Measurements from ENCODE around the gene SPATS2. TPM values are rescaled to one million over a fixed set of nuclear protein-coding genes. Genes with fewer than 3 reads are reported as not detected.

SPATS2 gene
- total and polyA plus RNA-seq, 11 donors: 3.0 to 9.1 (median 5.7) TPM

DNA sequence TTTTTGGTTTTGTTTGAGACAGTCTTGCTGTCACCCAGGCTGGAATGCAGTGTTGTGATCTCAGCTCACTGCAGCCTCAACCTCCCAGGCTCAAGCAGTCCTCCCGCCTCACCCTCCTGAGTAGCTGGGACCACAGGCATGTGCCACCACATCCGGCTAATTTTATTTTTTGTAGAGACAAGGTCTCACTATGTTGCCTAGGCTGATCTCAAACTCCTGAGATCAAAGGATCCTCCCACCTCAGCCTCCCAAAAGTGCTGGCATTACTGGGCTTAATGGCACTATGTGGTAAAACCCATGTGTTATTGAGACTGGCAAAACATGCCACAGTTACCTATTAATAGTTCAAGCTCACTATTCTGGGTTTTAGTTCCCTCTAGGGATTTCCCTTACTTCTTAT is 120.3 kb downstream of the SPATS2 start:
- no peak for ATAC-seq
- whole genome bisulfite sequencing, 4 donors: 95 to 100% (median 100%) methylated on average over 2 of the region's 2 CpGs
- H3K27ac ChIP-seq: no peak overlapping the region
- H3K36me3 ChIP-seq: peaks cover 0 to 48% (median 21%) of the 10 kb centered on the region in 9 donors
- no peak for DNase-seq
- H3K4me3 ChIP-seq: no peak overlapping the region
- intact Hi-C loops (cut with DNase I): no loop called here
- peaks cover 0 to 3% (median 0%) of the 10 kb centered on the region in 12 donors for H3K4me1 ChIP-seq
- H3K27me3 ChIP-seq: no peaks in the 10 kb centered on the region
- TF ChIP-seq POLR2A (IDR thresholded peaks at IDR 0.05): no peak
- TF ChIP-seq, protein P1, sequence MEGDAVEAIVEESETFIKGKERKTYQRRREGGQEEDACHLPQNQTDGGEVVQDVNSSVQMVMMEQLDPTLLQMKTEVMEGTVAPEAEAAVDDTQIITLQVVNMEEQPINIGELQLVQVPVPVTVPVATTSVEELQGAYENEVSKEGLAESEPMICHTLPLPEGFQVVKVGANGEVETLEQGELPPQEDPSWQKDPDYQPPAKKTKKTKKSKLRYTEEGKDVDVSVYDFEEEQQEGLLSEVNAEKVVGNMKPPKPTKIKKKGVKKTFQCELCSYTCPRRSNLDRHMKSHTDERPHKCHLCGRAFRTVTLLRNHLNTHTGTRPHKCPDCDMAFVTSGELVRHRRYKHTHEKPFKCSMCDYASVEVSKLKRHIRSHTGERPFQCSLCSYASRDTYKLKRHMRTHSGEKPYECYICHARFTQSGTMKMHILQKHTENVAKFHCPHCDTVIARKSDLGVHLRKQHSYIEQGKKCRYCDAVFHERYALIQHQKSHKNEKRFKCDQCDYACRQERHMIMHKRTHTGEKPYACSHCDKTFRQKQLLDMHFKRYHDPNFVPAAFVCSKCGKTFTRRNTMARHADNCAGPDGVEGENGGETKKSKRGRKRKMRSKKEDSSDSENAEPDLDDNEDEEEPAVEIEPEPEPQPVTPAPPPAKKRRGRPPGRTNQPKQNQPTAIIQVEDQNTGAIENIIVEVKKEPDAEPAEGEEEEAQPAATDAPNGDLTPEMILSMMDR (IDR thresholded peaks at IDR 0.05): no peak
- H3K9me3 ChIP-seq: no peaks in the 10 kb centered on the region

DNA sequence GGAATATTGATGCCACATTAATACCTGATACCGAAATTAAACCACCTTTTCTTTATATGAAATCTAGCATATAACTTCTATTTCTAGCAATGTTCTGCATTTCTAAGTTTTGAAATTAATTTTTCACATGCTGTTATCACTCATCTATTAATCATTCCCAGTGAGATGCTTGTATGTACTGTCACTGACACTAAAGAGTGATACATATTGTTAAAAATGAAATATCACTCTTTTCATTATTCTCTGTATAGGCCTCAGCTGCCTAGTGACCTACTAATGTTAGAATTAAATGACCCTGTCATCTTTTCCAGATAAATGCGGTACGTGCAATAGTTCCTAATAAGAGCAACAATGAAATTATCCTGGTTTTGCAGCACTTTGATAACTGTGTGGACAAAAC is 121.9 kb downstream of the SPATS2 start:
- intact Hi-C loops (cut with DNase I): no loop called here
- no peak overlapping the region for H3K27ac ChIP-seq

DNA sequence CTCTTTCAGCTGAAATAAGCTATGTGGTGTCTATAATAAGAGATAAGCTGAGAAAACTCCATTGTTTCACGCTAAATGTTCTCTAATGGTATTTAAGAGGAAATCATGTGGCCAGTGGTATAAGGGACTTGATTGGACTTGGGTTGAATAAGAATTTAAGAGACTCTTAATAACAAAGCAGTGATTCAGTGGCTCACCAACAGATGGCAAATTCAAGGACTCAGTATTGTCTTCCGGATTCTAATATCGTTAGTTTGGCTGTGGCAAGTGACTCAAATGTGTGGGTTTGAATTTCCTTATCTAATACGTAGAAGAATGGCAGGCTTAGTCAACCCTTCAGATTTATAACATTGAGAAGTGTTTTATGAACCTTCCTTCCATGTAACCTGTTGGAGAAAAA is 122.5 kb downstream of the SPATS2 start:
- Histone ChIP-seq H3K27me3 (no peaks in the 10 kb centered on the region), H3K4me1 (no peaks in the 10 kb centered on the region), H3K9me3 (no peaks in the 10 kb centered on the region), H3K27ac (no peak overlapping the region), H3K4me3 (no peak overlapping the region), H3K36me3 (peaks cover 0 to 45% (median 21%) of the 10 kb centered on the region in 9 donors)
- 86 to 95% (median 90%) methylated on average over 4 of the region's 4 CpGs for WGBS, 4 donors
- ATAC-seq (no peak), DNase-seq (no peak)
- TF ChIP-seq, protein P1 (IDR thresholded peaks at IDR 0.05): no peak
- no peak for TF ChIP-seq POLR2A (IDR thresholded peaks at IDR 0.05)
- intact Hi-C loops (cut with DNase I): no loop called here

More for the DNA sequence above, 121.9 kb downstream of the SPATS2 start:
- TF ChIP-seq POLR2A (IDR thresholded peaks at IDR 0.05): no peak
- TF ChIP-seq, protein P1 (IDR thresholded peaks at IDR 0.05): no peak
- Histone ChIP-seq H3K27me3 (no peaks in the 10 kb centered on the region), H3K9me3 (no peaks in the 10 kb centered on the region), H3K36me3 (peaks cover 0 to 48% (median 21%) of the 10 kb centered on the region in 9 donors), H3K4me1 (no peaks in the 10 kb centered on the region), H3K4me3 (no peak overlapping the region)
- DNase-seq: no peak
- 95 to 99% (median 96%) methylated on average over 3 of the region's 3 CpGs for WGBS, 4 donors
- ATAC-seq: no peak

DNA sequence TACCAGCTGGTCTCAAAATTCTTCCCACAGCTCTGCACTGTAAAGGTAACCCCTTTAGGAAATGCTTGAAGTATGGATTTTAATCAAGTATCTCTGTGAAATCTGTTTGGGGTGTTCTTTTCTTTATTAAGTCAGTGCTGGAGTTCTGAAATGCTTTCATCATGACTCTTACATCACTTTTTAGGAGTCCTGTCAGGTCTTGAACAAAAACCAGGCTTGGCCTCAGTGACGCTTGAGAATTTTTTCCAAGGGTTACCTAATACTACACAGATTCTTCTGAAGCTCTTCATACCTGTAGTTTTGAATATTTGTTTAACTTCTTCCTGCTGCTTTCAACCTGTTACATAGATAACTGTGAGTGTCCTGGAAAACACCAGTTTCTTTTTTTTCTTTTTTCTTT is 124.6 kb downstream of the SPATS2 start:
- Histone ChIP-seq H3K9me3 (no peaks in the 10 kb centered on the region), H3K36me3 (peaks cover 0 to 48% (median 15%) of the 10 kb centered on the region in 9 donors), H3K27me3 (no peaks in the 10 kb centered on the region), H3K27ac (no peak overlapping the region), H3K4me1 (no peaks in the 10 kb centered on the region), H3K4me3 (no peak overlapping the region)
- TF ChIP-seq POLR2A (IDR thresholded peaks at IDR 0.05): no peak
- TF ChIP-seq, protein P1 (IDR thresholded peaks at IDR 0.05): no peak
- intact Hi-C loops (cut with DNase I): no loop called here
- ATAC-seq (no peak), DNase-seq (no peak)
- 76 to 90% (median 85%) methylated on average over 1 of the region's 1 CpG for WGBS, 4 donors

All from heart left ventricle (tissue), 16 donors.